NCI-H2227 (cell line): ENCODE data around the gene GNS.
"Not testable (repeated sequence)": the region's sequence is repeated elsewhere in the genome, so short reads cannot be mapped to it uniquely, and the experiment has no call there.

Source experiments
- DNase-seq: peaks from one replicate; lab custom pipeline; 2025; ENCODE audit not compliant: unreplicated experiment; lab: John Stamatoyannopoulos, UW

Gene GNS

GRCh38 chr12:64699504-64700115 is 59.6 kb downstream of the GNS start:
- no peak for DNase-seq

GRCh38 chr12:64696080-64696741 is 63.0 kb downstream of the GNS start:
- DNase-seq = peak; percentile 29

- DNase-seq = no peak
Measured at GRCh38 chr12:64695550-64695949, 63.7 kb downstream of the GNS start.

- DNase-seq = no peak
Measured at GRCh38 chr12:64694130-64695040, 64.8 kb downstream of the GNS start.

GRCh38 chr12:64691795-64692583 is 67.2 kb downstream of the GNS start:
- peak; percentile 63 for DNase-seq

- no peak for DNase-seq
Measured at GRCh38 chr12:64691227-64691794, 67.9 kb downstream of the GNS start.

- not testable (repeated sequence) for DNase-seq
Measured at GRCh38 chr12:64690236-64690635, 69.0 kb downstream of the GNS start.

- DNase-seq = no peak
Measured at GRCh38 chr12:64688715-64689114, 70.5 kb downstream of the GNS start.

- no peak for DNase-seq
Measured at GRCh38 chr12:64688219-64688618, 71.0 kb downstream of the GNS start.

GRCh38 chr12:64687816-64688215 is 71.4 kb downstream of the GNS start:
- DNase-seq = no peak

- no peak for DNase-seq
Measured at GRCh38 chr12:64685605-64686004, 73.6 kb downstream of the GNS start.

- DNase-seq = no peak
Measured at GRCh38 chr12:64685050-64685449, 74.2 kb downstream of the GNS start.

GRCh38 chr12:64683816-64684543 is 75.2 kb downstream of the GNS start:
- no peak for DNase-seq

GRCh38 chr12:64682572-64683277 is 76.5 kb downstream of the GNS start:
- peak; percentile 68 for DNase-seq

GRCh38 chr12:64681200-64682052 is 77.8 kb downstream of the GNS start:
- no peak for DNase-seq

GRCh38 chr12:64680235-64680634 is 79.0 kb downstream of the GNS start:
- DNase-seq = no peak

GRCh38 chr12:64679487-64680001 is 79.7 kb downstream of the GNS start:
- DNase-seq = peak; percentile 20

GRCh38 chr12:64678835-64679234 is 80.4 kb downstream of the GNS start:
- no peak for DNase-seq
